ENCODE measurements around the gene PPP1R15A. TPM values are rescaled to one million over a fixed set of nuclear protein-coding genes. Genes with fewer than 3 reads are reported as not detected.
"Not testable (repeated sequence)": the region's sequence is repeated elsewhere in the genome, so short reads cannot be mapped to it uniquely, and the experiment has no call there.

The PPP1R15A gene
- total RNA-seq, 4 donors from 2014 or later = 28.7 to 73.9 (median 39.8) TPM

- intact Hi-C loops (cut with DNase I; ENCODE audit: low total_unique reads) = no loop called here
- DNase-seq = no peak
- H3K4me1 ChIP-seq = peaks cover 9 to 20% of the 10 kb centered on the region in 2 donors
- no peak overlapping the region for H3K4me3 ChIP-seq
- in situ Hi-C loops (cut with MboI; ENCODE audit: low sequenced_read_pairs in 4 of 4) = no loop called here
- TF ChIP-seq CTCF (IDR thresholded peaks at IDR 0.05 in 4 of 5, conservative IDR thresholded peaks at IDR 0.05 in 1 of 5) (no peak), POLR2A (IDR thresholded peaks at IDR 0.05) (no peak)
- H3K9me3 ChIP-seq = no peaks in the 10 kb centered on the region
- no peak for ATAC-seq
- no peaks in the 10 kb centered on the region for H3K27me3 ChIP-seq
- peaks cover 0 to 74% of the 10 kb centered on the region in 2 donors for H3K36me3 ChIP-seq
- H3K27ac ChIP-seq = peak overlapping the region; percentile 75 to 87 (median 82)
Measured at GRCh38 chr19:48907671-48908070, 35.5 kb downstream of the PPP1R15A start.

GRCh38 chr19:48909424-48910077 lies 37.3 kb downstream of the PPP1R15A start:
- peak in 1 of 2 donors; percentile 47 for DNase-seq
- Histone ChIP-seq H3K27ac (peak overlapping the region; percentile 75 to 87 (median 82)), H3K4me1 (peaks cover 5 to 17% of the 10 kb centered on the region in 2 donors), H3K36me3 (peaks cover 2 to 85% of the 10 kb centered on the region in 2 donors)
- ATAC-seq; in situ Hi-C loops (cut with MboI; ENCODE audit: low sequenced_read_pairs in 4 of 4); H3K27me3 ChIP-seq; intact Hi-C loops (cut with DNase I; ENCODE audit: low total_unique reads); H3K4me3 ChIP-seq; H3K9me3 ChIP-seq: not testable (repeated sequence)

GRCh38 chr19:48910803-48911202 lies 38.6 kb downstream of the PPP1R15A start:
- Histone ChIP-seq H3K4me1 (peaks cover 5 to 16% of the 10 kb centered on the region in 2 donors), H3K36me3 (peaks cover 2 to 84% of the 10 kb centered on the region in 2 donors), H3K4me3 (no peak overlapping the region), H3K9me3 (no peaks in the 10 kb centered on the region), H3K27me3 (no peaks in the 10 kb centered on the region), H3K27ac (peak overlapping the region in 2 of 4 donors; percentile 75 to 87)
- in situ Hi-C loops (cut with MboI; ENCODE audit: low sequenced_read_pairs in 4 of 4) (no loop called here), intact Hi-C loops (cut with DNase I; ENCODE audit: low total_unique reads) (no loop called here)
- TF ChIP-seq POLR2A (IDR thresholded peaks at IDR 0.05) (no peak), CTCF (IDR thresholded peaks at IDR 0.05 in 4 of 5, conservative IDR thresholded peaks at IDR 0.05 in 1 of 5) (no peak)
- no peak for ATAC-seq
- no peak for DNase-seq

GRCh38 chr19:48913114-48913889 lies 41.1 kb downstream of the PPP1R15A start:
- Histone ChIP-seq H3K9me3 (no peaks in the 10 kb centered on the region), H3K36me3 (peaks cover 2 to 78% of the 10 kb centered on the region in 2 donors), H3K27me3 (no peaks in the 10 kb centered on the region), H3K4me1 (peaks cover 0 to 12% of the 10 kb centered on the region in 2 donors), H3K4me3 (no peak overlapping the region), H3K27ac (no peak overlapping the region)
- intact Hi-C loops (cut with DNase I; ENCODE audit: low total_unique reads) = no loop called here
- in situ Hi-C loops (cut with MboI; ENCODE audit: low sequenced_read_pairs in 4 of 4) = no loop called here
- ATAC-seq = peak in 1 of 2 donors; percentile 22
- TF ChIP-seq CTCF (IDR thresholded peaks at IDR 0.05 in 4 of 5, conservative IDR thresholded peaks at IDR 0.05 in 1 of 5) = no peak
- no peak for TF ChIP-seq POLR2A (IDR thresholded peaks at IDR 0.05)
- no peak for DNase-seq

GRCh38 chr19:48914181-48914580 lies 42.0 kb downstream of the PPP1R15A start:
- intact Hi-C loops (cut with DNase I; ENCODE audit: low total_unique reads) (no loop called here), in situ Hi-C loops (cut with MboI; ENCODE audit: low sequenced_read_pairs in 4 of 4) (no loop called here)
- Histone ChIP-seq H3K4me1 (peaks cover 0 to 4% of the 10 kb centered on the region in 2 donors), H3K4me3 (no peak overlapping the region), H3K9me3 (no peaks in the 10 kb centered on the region), H3K27me3 (no peaks in the 10 kb centered on the region), H3K27ac (no peak overlapping the region), H3K36me3 (peaks cover 2 to 86% of the 10 kb centered on the region in 2 donors)
- ATAC-seq (no peak), DNase-seq (no peak)
- TF ChIP-seq POLR2A (IDR thresholded peaks at IDR 0.05) = no peak
- TF ChIP-seq CTCF (IDR thresholded peaks at IDR 0.05 in 4 of 5, conservative IDR thresholded peaks at IDR 0.05 in 1 of 5) = no peak

Measured in gastrocnemius medialis (tissue), 4 donors.